HG03196 (cell line): Measurements from ENCODE around the gene ZNF236.

Experiments used
- ATAC-seq: cut with Tn5 transposase; IDR thresholded peaks from one replicate; pipeline ENCODE4 v1.9.1; 2021; ENCODE audit not compliant: unreplicated experiment

ZNF236 gene

DNA sequence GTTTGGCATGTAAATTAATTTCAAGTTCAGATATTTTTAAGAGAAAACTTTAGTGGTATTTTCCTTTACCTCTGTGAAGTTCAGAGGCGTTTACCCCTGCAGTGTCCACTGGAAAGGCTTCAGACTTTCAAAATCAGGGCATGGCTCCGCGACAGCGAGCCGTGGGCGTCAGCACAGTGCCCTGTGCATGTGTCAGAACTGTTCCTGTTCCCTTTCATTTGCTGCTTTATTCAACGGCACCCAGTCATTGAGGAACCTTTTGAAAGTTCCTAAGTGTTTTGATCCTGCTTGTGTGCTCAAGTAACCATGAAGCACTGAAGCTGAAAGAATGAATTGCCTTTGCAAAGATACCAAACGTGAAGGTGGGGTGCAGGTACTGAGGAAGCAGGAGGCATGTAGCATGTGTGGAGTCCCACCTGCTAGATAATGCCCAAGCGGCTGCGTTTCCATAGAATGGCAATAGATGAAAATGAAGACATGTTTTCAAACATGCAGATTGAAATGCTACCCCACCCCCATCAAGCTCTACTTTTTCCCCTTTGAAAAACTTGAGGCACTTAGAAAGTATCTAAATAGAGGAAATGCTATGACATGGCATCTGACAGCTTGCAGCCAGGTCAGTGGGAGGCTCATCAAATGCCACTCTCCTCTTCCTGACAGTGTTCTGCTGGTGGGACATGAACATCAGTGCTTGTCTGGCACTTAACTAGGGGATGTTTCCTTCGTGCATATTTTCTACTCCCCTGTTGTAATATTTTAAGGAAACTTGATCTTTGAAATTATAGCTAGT is 148.6 kb downstream of the ZNF236 start:
- ATAC-seq: no peak

DNA sequence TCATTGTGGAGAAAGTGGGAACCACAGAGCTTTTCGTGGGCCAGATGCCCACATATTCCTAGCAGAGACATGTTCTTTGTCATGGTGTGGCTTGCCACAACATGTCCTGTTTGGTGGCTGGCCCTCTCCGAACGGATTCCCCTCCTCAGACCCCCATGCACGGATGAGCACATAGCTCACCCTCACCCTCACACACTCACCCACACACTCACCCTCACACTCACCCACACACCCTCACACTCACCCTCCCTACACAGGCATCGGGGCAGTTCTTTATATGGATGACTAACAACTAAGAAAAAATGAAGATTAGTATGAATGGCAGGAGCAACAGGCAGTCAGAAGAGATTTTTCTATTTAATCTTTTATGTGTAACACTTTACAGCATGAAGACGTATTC is 149.9 kb downstream of the ZNF236 start:
- ATAC-seq: no peak

DNA sequence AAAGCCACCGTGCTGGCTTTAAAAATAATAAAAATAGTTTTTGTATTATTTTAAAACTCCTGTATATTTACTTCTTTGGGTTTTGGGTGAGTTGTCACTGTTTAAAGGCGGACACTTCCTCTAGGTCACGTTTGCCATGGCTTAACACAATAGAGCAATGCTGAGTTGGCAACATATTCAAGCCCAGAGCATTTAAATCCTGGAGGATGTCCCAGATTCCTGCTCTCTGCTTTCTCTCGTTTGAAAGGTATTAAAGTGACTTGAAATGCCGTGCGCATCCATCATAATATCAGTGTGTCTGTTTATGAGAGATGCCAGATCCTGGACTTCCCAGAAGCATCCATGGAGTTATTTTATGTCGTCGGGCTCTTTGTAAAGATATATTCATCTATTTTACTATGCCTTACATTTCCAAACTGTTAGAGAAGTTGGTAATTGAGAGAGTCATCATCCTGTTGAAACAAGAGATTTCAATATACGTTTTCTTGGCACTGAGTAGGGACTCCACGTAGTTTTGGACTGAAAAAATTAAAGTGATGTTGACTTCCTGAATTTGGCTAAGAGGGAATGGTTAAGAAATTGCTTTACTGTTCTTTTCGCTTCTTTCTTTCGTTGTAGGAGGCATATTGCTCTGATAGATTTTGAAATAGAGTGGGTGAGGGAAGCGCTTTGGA is 150.6 kb downstream of the ZNF236 start:
- ATAC-seq: no peak

DNA sequence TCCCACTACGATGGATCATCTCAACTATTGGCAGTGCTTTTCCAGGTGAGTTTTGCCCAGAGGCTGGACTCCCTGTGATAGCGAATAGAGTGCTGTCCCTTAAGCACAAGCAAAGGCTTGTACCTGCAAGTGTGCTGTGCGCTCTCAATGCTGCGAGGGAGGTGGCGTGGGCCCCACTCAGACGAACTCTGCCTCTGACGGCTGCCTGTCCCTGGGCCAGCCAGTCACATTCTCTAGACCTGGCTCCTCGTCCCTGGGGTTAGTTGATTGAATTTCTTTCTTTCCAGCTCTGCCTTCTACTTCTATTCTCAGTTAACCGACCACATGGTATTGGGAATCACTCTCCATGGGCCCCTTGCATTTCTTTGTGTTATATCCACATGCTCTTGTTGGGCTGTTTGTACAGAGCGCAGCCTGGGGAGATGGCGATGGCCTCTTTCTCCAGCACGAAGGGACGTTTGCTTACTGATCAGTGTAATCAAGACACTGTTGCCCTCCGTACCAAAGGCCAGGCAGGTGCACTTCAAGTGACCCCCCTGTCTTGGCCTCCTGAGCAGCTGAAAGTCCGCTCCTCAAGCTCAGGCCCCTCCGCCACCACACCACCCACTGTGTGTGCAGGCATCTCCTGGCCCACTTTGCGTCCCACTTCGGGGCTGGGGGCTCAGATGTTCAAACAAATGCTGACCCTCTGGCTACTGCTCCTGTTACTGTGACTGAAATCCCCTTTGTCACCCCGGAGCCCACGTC is 151.3 kb downstream of the ZNF236 start:
- no peak for ATAC-seq

DNA sequence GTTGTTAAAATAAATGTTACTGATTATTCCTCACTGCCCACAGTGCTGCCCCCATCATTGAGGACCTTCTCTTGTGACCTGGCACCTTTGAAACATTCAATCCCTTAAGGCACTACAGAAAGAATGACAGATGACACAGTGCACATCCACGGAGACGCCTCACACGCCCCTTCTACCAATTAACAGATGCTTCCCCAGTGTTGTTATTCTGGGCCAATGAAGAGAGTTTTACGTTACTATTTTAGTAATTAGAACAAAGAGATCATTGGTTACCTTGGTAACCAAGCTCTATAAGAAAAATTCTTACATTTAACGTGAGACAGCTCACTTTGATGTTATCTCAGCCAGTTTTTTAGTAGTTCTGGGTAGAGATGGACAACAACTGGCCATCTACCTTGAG is 152.0 kb downstream of the ZNF236 start:
- no peak for ATAC-seq

DNA sequence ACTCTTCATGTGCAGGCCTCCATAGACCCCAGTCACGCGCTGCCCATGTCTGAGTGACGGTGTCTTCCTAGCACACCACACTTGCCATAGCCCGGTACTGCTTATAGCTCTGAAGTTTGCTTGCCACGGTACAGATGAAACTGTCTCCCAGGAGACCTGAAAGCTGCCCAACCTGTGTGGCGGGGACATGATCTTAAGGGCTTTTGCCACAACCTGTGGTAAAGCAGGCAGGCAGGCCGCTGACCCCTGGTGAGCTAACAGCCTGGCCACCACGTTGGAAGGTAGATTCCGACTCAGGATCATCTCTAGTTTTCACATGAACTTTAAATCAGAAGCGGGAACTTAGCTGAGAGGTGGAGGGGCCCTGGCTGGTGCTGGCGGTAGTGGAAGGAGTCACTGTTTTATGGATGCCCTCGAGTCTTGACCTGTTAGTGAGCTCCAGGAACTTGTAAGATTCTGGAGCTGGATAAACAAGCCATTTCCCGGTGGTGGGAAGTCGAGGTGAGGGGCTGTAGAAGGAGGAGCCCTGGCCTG is 153.3 kb downstream of the ZNF236 start:
- ATAC-seq: no peak

DNA sequence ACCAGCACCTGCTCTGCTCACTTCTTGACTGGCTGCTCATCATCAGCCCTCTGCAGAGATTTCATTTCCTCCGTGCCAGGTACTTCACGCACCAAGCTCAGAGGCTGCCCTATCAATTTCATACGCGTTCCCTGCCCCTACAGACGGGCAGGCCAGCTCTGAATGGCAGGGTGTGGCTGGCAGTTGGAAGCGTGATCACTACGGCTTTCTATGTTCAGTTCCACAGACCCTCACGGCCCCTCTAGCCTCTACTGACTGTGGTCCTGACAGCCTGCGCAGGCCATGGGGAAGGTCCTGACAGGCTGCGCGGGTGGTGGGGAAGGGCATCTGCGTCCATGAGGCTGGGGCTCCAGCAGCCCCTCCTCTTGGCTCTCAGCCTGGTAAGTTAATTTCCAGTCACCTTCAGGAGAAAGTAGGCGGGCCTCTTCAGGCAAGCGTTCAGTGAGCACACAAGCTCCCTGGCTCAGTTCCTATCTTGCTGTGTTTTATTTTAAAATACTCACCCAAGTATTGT is 154.8 kb downstream of the ZNF236 start:
- no peak for ATAC-seq

DNA sequence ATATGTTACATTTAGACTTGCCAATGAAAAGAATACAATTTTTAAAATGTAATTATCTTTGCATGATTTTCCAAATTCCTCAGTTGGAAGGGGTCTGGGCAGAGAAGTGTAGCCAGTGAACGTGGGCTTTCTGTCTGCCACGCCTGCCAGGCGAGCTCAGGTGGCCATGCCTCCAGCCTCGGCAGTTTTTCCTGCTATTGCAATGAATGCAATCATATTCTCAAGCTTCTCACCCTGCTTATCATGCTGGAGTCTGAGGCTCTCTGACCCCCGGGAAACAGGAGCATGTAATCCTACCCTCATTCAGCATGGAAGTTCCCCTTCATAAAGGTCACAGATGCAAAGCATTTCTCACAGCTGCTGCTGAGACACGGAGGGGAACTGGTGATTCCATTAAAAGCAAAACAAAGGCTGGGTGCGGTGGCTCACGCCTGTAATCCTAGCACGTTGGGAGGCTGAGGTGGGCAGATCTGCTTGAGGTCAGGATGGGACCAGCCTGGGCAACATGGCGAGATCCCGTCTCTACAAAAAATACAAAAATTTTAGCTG is 155.4 kb downstream of the ZNF236 start:
- ATAC-seq: no peak

DNA sequence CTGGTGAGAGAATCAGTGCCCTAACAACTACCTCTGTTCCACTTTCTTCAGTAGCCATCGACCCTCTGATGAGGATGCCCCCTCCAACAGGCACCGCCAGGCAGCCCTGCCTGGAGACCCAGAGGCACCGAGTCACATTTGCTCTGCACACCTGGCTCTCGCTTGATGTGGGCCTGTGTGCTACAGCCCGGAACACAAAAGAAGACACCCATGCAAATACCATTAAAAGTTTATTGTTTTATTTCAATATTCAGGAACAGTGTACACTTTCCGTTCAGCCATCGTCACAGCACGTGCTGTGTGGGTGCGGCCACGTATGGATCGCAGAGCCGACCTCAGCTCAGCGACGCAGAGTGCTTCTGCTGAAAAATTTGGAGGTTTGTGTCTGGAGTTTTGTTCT is 156.3 kb downstream of the ZNF236 start:
- ATAC-seq: no peak

DNA sequence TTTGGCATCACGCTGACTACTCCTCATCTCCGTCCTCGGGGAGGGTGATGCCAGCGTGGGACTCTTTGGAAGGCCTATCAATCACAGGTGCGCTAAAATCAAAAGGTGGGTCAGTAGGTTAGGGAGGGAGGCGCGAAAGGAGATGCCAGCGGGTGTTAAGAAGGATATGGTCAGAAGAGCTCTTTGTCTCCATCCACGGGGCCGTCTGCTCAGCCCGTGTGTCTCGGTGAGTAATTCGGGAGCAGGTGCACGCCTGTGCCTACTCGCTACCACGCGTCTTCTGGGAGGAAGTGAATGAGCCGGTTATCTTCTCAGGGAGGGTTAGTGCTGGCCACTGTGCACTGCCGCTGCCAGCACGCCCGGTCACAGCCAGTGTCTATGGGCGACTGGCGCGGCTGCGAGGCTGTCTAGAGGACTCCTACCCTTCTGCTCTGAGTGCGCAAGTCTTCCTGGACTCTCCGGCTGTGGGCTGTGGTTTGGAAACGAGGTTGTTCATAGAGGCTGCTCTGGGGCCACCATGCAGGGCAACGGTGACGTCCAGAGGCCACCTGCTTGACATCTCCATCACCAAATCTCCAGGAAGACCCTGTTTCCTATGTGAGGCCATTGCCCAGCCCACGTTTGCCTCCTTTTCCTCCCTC is 156.9 kb downstream of the ZNF236 start:
- no peak for ATAC-seq

DNA sequence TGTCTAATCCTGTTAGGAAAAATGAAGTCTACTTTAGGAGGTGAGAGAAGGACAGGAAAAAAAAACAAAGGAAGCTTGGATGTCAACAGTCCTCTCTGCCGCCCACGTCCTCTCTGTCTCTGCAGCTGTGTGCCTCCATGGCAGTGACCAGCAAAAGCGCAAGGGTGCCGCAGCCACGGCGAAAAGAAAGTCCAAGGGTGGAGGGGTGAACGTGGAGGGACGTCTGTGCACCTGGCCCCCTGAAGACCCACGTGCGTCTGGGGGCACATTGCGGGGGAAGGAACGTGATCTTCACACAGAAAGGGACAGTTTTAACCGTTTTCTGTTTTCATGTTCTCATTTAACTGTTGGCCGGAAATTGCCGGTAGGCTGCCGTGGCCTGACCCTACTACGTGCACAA is 157.5 kb downstream of the ZNF236 start:
- ATAC-seq: no peak

DNA sequence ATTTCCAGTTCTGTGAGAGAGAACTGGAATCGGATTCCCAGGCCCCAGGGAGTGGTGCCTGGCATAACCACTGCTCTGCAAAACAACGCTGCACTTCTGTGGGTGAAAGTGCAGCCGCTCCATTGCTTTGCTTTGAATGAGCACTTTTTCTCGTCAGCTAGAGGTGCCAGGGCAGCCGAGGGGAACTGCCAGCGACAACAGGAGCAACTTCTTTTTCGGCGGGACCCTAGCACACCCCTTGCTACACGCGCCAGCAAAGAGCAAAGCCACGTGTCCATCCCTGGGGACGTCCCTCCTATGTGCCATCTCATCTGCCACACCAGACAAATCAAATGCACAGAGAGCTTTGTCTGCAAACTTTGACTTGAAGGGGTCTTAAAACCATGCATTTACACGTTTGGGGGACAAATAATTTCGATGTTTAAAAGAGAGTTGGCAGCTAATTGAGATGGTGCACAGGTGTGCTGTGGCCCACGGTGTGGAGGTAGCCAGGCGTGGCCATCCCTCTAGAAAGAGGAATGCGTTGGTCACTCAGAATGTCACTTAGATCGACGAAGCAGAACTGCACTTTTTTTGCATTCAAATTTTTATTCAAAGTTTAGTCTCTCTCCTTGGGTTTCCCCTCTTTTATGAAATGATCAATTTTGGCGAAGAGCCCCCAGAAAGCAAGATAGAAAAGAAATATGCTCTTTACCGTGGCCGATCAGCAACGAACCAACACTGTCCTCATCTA is 158.5 kb downstream of the ZNF236 start:
- ATAC-seq: peak; percentile 39

DNA sequence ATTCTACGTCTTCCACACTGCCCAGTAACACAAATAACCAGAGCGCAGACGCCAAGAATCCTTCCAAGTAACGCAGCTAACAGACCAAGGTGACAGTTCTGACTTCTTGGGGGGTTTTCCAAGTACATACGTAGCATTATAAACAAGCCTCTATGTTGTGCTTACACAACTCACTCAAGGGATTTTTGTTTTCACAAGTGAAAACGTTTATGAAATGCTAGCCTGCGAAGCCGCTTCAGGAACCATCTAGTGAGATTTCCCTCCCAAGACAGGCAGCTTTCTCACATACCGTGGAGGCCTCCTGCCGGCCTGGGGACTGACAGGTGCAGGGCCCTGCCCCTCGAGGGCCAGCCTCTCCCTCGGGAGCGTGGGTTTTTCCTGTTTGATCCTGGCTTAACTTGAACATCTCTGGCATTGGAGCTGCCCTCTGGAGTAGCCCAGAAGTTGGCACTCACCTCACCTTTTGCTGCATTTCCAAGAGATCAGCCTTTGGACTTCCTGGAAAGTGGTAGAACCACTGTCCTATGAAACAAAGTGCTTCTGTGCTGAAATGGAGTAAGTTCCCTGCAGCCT is 159.1 kb downstream of the ZNF236 start:
- ATAC-seq: peak; percentile 53

DNA sequence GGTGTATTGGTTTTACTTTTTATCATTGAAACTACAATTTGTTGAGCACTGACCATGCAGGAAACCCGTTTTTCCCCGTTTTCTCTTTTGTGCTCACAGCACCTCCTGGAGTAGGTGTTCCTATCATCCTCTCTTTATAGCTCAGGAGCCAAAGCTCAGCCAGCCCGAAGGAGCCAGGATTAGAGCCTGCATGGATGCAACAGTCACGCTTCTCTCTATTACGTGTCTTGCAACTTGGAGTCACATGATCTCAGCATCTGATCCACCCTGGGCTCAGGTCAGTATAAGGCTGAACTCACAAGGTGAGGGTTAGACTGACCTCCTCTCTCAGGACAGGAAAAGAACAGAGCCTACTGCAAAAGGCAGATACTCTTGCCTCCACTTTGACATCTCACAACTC is 159.7 kb downstream of the ZNF236 start:
- no peak for ATAC-seq

DNA sequence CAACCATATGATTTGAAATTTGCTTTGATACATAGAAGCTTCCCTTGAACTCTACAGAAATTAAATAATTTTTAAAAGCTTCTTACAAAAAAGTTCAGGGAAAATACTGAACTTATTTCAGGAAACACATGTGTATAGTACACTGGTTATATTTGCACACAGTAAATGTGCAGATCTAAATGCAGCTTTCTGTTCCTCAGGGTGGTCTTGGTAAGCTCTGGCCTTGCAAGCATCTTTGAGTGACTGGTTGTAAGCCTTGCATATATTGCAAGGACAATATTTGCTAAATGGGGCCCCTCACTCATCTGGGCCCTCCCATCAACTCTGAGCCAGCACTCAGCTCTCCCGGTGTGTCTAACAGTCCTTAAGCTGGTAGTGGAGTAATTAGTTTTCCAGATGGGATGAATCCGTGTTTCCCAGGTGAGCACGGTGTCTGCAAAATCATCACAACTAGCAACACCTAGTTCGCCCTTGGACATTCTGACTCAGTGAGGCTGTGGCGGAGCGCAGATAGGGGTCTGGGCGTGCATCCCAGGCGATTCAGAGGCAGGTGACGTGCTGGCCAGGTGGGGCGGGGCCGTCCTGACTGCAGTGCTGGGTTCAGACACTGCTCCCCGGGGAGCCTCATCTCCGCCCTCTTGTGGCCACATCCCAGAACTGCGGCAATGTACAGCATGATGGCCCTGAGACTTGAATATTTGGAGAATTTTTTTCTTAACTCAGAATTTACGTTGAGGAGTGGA is 160.7 kb downstream of the ZNF236 start:
- peak; percentile 59 for ATAC-seq

DNA sequence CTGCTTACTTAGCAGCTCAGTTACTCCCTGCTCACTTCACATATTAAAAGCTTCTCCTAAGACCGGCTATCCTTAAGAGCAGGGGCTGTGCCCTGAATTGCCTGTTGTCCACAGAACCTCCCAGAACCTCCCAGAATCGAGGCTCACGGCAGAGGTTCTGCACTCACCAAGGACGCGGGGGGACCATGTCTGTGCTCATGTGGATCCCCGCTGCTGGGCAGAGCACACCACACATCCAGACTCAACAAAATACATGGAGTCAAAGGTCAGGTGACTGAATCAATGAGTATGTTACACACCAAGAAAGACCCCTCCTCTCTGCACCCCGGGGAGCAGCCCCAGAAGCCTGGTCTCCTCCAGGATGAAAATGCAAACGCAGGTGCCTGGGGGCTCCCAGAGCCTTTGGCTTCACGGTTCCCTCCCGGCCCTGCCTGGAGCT is 161.3 kb downstream of the ZNF236 start:
- ATAC-seq: no peak

DNA sequence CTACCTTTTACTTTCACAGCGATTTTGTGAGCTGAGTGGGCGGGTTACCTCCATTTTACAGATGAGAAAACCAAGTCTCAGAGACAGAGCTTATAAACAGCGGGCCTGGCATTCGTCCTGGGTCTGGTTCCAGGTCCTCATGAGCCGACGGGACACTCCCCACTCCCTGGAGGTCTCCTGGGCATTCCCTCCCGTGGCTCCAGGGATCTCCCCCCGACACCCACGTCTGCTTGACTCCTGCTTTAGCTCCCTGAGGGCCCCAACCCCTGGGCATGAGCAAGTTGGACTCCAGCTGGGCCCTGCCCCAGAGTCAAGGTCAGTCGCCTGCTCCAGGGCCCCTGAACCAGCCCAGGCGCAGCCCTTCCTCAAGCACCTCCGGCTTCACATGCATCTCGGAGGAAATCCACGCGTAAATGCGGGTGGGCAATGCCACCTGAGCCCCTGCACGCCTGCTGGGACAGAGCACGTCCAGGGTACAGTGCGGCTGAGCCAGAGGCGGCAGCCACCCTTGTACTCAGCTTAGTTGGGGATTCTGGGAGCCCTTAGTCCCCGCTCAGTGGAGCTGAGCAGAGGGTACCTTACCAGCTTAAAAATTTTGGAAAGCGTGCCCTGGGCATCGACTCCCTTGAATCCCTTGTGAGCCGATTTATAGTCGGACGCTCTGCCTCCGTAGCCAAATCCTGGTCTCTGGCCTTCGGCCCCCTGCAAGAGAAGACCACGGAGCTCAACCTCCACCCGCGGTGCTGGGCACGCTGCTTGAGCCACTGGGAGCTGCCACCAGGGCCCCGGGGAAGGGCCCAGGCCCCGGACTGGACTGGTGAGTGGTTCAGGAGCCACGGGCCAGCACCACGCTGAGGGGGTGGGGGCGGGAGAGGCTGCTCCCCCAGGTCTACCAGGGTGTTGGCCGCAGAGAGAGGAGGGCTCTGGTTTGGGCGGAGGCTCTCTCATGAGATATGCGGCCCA is 162.1 kb downstream of the ZNF236 start:
- ATAC-seq: no peak
